ENCODE results near the gene ECPAS. TPM values are rescaled to one million over a fixed set of nuclear protein-coding genes. Genes with fewer than 3 reads are reported as not detected.
"Not testable (repeated sequence)": the region's sequence is repeated elsewhere in the genome, so short reads cannot be mapped to it uniquely, and the experiment has no call there.

Gene ECPAS
- total RNA-seq, 2 experiments from 2014 or later: 56.8 to 58.1 TPM

DNA sequence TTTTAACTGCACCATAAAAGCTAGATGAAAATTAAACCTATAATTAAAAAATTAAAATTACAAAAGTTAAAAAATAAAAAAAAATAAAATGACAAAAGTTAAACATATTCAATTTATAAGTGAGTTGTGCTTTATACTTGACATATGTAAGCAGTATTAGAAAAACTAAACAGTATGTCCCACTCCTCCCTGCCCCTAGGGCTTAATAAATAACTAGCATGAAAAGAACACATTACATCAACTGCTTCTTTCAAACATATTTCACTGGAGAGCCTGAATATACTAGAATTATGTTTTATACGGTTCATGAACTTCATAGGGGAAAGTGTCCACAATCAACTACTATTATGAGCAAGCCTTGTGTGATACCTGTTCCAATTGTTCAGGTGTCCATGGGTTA lies 47.6 kb downstream of the ECPAS start:
- H3K36me3 Mint-ChIP-seq (ENCODE audit: low read depth): peaks cover 39% of the 10 kb centered on the region
- no peaks in the 10 kb centered on the region for H3K4me1 Mint-ChIP-seq (ENCODE audit: low read depth)
- H3K27me3 Mint-ChIP-seq (ENCODE audit: low read depth): no peaks in the 10 kb centered on the region
- CTCF ChIA-PET: no interaction called here
- no peak overlapping the region for H3K27ac Mint-ChIP-seq
- intact Hi-C loops (cut with micrococcal nuclease): no loop called here
- no peak overlapping the region for H3K4me3 Mint-ChIP-seq
- no peak for DNase-seq
- no peaks in the 10 kb centered on the region for H3K9me3 Mint-ChIP-seq

DNA sequence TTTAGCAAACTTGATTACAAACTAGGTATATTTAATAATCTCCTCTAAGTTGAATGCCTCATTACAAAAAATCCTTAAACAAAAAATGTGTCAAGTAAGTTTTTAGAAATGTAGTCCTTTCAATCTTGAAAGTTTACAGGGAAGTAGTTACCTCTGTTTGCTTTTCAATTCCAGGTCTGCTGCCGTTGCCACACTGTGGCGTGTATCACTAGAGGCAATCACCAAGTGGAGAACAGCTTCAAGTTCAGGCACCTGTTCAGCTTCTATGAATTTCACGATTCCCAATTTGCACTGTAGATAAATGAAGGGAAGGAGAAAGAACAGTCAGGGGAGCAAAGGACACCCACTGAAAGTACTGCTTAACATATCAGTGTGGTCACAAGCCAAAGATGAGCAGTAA lies 51.1 kb downstream of the ECPAS start:
- CTCF ChIA-PET: no interaction called here
- Mint-ChIP-seq H3K4me3 (no peak overlapping the region), H3K27ac (no peak overlapping the region), H3K9me3 (no peaks in the 10 kb centered on the region), H3K27me3 (ENCODE audit: low read depth) (no peaks in the 10 kb centered on the region), H3K36me3 (ENCODE audit: low read depth) (peaks cover 40% of the 10 kb centered on the region), H3K4me1 (ENCODE audit: low read depth) (no peaks in the 10 kb centered on the region)
- intact Hi-C loops (cut with micrococcal nuclease): no loop called here
- no peak for DNase-seq

DNA sequence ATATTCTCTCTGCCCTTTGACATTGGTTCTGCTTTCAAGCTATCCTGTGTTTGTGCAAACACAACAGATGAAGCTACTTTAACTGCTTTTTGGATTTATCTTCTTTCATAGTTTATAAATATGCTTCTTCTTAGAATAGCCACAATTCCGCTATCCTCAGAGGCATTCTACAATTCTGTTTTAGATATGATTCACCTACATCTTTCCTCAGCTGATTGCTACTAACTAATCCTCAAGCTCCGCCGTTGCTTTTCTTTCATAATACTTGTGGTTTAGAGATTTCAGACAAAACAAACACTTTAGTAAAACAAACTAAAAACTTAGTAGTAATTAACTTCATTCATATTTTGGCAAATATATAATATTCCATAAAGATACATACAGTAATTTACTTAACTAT lies 52.5 kb downstream of the ECPAS start:
- Mint-ChIP-seq H3K27me3 (ENCODE audit: low read depth) (no peaks in the 10 kb centered on the region), H3K27ac (no peak overlapping the region), H3K4me3 (no peak overlapping the region), H3K4me1 (ENCODE audit: low read depth) (peaks cover 9% of the 10 kb centered on the region), H3K9me3 (no peaks in the 10 kb centered on the region), H3K36me3 (ENCODE audit: low read depth) (peaks cover 44% of the 10 kb centered on the region)
- no peak for DNase-seq
- CTCF ChIA-PET: interaction anchor here (1.2 kb wide), 1 partner anchor 383 kb away, joined by 3 read pairs; no protein-coding TSS in a partner anchor
- intact Hi-C loops (cut with micrococcal nuclease): no loop called here

GRCh38 chr9:111429175-111429574 lies 55.0 kb downstream of the ECPAS start:
- Mint-ChIP-seq H3K36me3 (ENCODE audit: low read depth) (peaks cover 46% of the 10 kb centered on the region), H3K4me3 (no peak overlapping the region), H3K27ac (no peak overlapping the region), H3K27me3 (ENCODE audit: low read depth) (no peaks in the 10 kb centered on the region), H3K4me1 (ENCODE audit: low read depth) (peaks cover 9% of the 10 kb centered on the region), H3K9me3 (no peaks in the 10 kb centered on the region)
- intact Hi-C loops (cut with micrococcal nuclease): loop anchor here (5.0 kb wide), 1 partner anchor 53 kb away; the partner anchor contains the start of gene ECPAS
- CTCF ChIA-PET: interaction anchor here (0.6 kb wide), 1 partner anchor 74 kb away, joined by 4 read pairs; no protein-coding TSS in a partner anchor
- DNase-seq: no peak

- Mint-ChIP-seq H3K9me3 (no peaks in the 10 kb centered on the region), H3K4me1 (ENCODE audit: low read depth) (peaks cover 9% of the 10 kb centered on the region), H3K27me3 (ENCODE audit: low read depth) (no peaks in the 10 kb centered on the region), H3K27ac (no peak overlapping the region), H3K4me3 (no peak overlapping the region), H3K36me3 (ENCODE audit: low read depth) (peaks cover 49% of the 10 kb centered on the region)
- CTCF ChIA-PET: interaction anchor here (0.7 kb wide), 1 partner anchor 1378 kb away, joined by 5 read pairs; no protein-coding TSS in a partner anchor
- intact Hi-C loops (cut with micrococcal nuclease): loop anchor here (5.0 kb wide), 1 partner anchor 55 kb away; the partner anchor contains the start of gene ECPAS
- DNase-seq: no peak
These were observed 57.0 kb downstream of the ECPAS start for GRCh38 chr9:111427186-111427585.

DNA sequence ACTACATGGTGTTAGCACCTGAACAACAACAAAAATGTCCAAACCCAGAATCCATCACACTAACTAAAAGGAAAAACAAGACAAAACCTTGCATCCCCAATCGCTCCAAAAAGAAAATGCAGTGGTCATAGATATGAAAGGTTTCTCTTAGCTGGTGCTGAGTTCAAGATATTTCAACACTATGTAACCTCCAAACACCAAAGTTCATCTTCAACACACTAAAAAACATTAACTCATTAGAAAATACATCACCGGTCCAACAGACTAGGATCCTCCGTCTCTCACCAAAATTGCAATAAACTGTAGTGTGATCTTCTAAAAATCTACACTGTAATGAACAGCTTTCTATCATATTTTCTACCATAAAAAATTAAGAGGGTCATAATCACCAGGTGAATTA lies 60.8 kb downstream of the ECPAS start:
- Mint-ChIP-seq H3K27ac (no peak overlapping the region), H3K9me3 (no peaks in the 10 kb centered on the region), H3K4me3 (no peak overlapping the region), H3K4me1 (ENCODE audit: low read depth) (peaks cover 9% of the 10 kb centered on the region), H3K27me3 (ENCODE audit: low read depth) (no peaks in the 10 kb centered on the region), H3K36me3 (ENCODE audit: low read depth) (peaks cover 44% of the 10 kb centered on the region)
- CTCF ChIA-PET: no interaction called here
- intact Hi-C loops (cut with micrococcal nuclease): no loop called here
- DNase-seq: no peak

DNA sequence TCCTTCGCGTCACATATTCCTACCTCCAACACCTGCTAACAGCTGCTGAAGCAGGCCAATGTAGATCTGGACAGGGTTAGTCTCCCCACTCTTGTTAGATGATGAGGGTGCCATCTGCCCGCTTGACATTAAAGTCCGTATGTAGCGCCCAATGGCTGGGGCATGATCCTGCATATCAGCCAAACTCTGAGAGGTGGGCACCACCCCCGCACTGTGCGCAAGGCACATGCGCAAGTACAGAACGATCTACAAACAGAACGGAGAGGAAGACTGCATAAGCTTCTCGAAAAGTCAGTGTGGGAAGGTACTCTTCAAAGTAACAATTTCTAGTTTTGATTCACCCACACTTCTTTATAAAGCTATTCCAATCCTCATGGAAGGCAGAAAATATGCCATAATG lies 69.8 kb downstream of the ECPAS start:
- intact Hi-C loops (cut with micrococcal nuclease): no loop called here
- CTCF ChIA-PET: interaction anchor here (0.5 kb wide), 1 partner anchor 1032 kb away, joined by 3 read pairs; no protein-coding TSS in a partner anchor
- Mint-ChIP-seq H3K27me3 (ENCODE audit: low read depth) (no peaks in the 10 kb centered on the region), H3K9me3 (no peaks in the 10 kb centered on the region), H3K4me3 (no peak overlapping the region), H3K4me1 (ENCODE audit: low read depth) (no peaks in the 10 kb centered on the region), H3K36me3 (ENCODE audit: low read depth) (peaks cover 59% of the 10 kb centered on the region), H3K27ac (no peak overlapping the region)
- no peak for DNase-seq

- Mint-ChIP-seq H3K4me1 (ENCODE audit: low read depth) (no peaks in the 10 kb centered on the region), H3K36me3 (ENCODE audit: low read depth) (peaks cover 58% of the 10 kb centered on the region), H3K9me3 (no peaks in the 10 kb centered on the region), H3K27me3 (ENCODE audit: low read depth) (no peaks in the 10 kb centered on the region), H3K27ac (no peak overlapping the region), H3K4me3 (no peak overlapping the region)
- no peak for DNase-seq
- CTCF ChIA-PET: interaction anchor here (0.5 kb wide), 1 partner anchor 1033 kb away, joined by 3 read pairs; no protein-coding TSS in a partner anchor
- intact Hi-C loops (cut with micrococcal nuclease): no loop called here
These were observed 70.2 kb downstream of the ECPAS start for GRCh38 chr9:111413996-111414395.

GRCh38 chr9:111412280-111412679 lies 71.9 kb downstream of the ECPAS start:
- Mint-ChIP-seq H3K27ac (no peak overlapping the region), H3K27me3 (ENCODE audit: low read depth) (no peaks in the 10 kb centered on the region), H3K4me3 (no peak overlapping the region), H3K4me1 (ENCODE audit: low read depth) (no peaks in the 10 kb centered on the region), H3K9me3 (peaks cover 1% of the 10 kb centered on the region), H3K36me3 (ENCODE audit: low read depth) (peaks cover 70% of the 10 kb centered on the region)
- DNase-seq: no peak
- CTCF ChIA-PET: interaction anchor here (0.7 to 1.4 kb wide), 2 partner anchors 12 to 98 kb away, joined by 3 to 4 read pairs; no protein-coding TSS in a partner anchor
- intact Hi-C loops (cut with micrococcal nuclease): no loop called here

- Mint-ChIP-seq H3K36me3 (ENCODE audit: low read depth) (peaks cover 68% of the 10 kb centered on the region), H3K4me3 (no peak overlapping the region), H3K27me3 (ENCODE audit: low read depth) (no peaks in the 10 kb centered on the region), H3K4me1 (ENCODE audit: low read depth) (no peaks in the 10 kb centered on the region), H3K9me3 (peaks cover 1% of the 10 kb centered on the region), H3K27ac (no peak overlapping the region)
- DNase-seq: no peak
- intact Hi-C loops (cut with micrococcal nuclease): no loop called here
- CTCF ChIA-PET: interaction anchor here (1.4 kb wide), 1 partner anchor 11 kb away, joined by 4 read pairs; no protein-coding TSS in a partner anchor
These were observed 72.9 kb downstream of the ECPAS start for GRCh38 chr9:111411266-111411665.

- no peak overlapping the region for H3K27ac Mint-ChIP-seq
- CTCF ChIA-PET: no interaction called here
- no peaks in the 10 kb centered on the region for H3K4me1 Mint-ChIP-seq (ENCODE audit: low read depth)
- H3K4me3 Mint-ChIP-seq: no peak overlapping the region
- intact Hi-C loops (cut with micrococcal nuclease): no loop called here
- peaks cover 80% of the 10 kb centered on the region for H3K36me3 Mint-ChIP-seq (ENCODE audit: low read depth)
- peaks cover 11% of the 10 kb centered on the region for H3K9me3 Mint-ChIP-seq
- no peaks in the 10 kb centered on the region for H3K27me3 Mint-ChIP-seq (ENCODE audit: low read depth)
- no peak for DNase-seq
These were observed 76.4 kb downstream of the ECPAS start for GRCh38 chr9:111407813-111408212.

GRCh38 chr9:111405701-111406100 lies 78.5 kb downstream of the ECPAS start:
- DNase-seq: no peak
- Mint-ChIP-seq H3K9me3 (peaks cover 22% of the 10 kb centered on the region), H3K4me1 (ENCODE audit: low read depth) (no peaks in the 10 kb centered on the region), H3K36me3 (ENCODE audit: low read depth) (peaks cover 83% of the 10 kb centered on the region), H3K27ac (no peak overlapping the region), H3K4me3 (no peak overlapping the region), H3K27me3 (ENCODE audit: low read depth) (no peaks in the 10 kb centered on the region)
- intact Hi-C loops (cut with micrococcal nuclease): no loop called here
- CTCF ChIA-PET: no interaction called here

GRCh38 chr9:111401486-111401885 lies 82.7 kb downstream of the ECPAS start:
- H3K27me3 Mint-ChIP-seq (ENCODE audit: low read depth); DNase-seq; H3K4me1 Mint-ChIP-seq (ENCODE audit: low read depth); H3K27ac Mint-ChIP-seq; CTCF ChIA-PET; H3K4me3 Mint-ChIP-seq; intact Hi-C loops (cut with micrococcal nuclease): not testable (repeated sequence)
- Mint-ChIP-seq H3K9me3 (peaks cover 27% of the 10 kb centered on the region), H3K36me3 (ENCODE audit: low read depth) (peaks cover 79% of the 10 kb centered on the region)

Data from activated naive CD4-positive, alpha-beta T cell treated with anti-CD3 and anti-CD28 coated beads for 36 hours (primary cell).